Liver (tissue), 9 donors: ENCODE data around the gene WDR20. TPM values are rescaled to one million over a fixed set of nuclear protein-coding genes. Genes with fewer than 3 reads are reported as not detected.

Experiments
- DNase-seq: peaks from one replicate; pipeline ENCODE4 v3.0.0-alpha.2; 2017; ENCODE audit warnings: low spot score
- H3K27ac ChIP-seq, 2 donors: one replicate each; pipeline ENCODE4 v1.7.0; 2013; ENCODE audit warnings: inconsistent platforms in 2 of 2, low read length in 2 of 2, control low read depth in 1 of 2, low read depth in 1 of 2, mild to moderate bottlenecking in 1 of 2
- H3K27me3 ChIP-seq, 4 donors: one replicate each; pipeline versions ENCODE4 v1.6.1 to v1.7.0; 2013; ENCODE audit warnings: low read length in 3 of 4, inconsistent platforms in 1 of 4, mild to moderate bottlenecking in 1 of 4, moderate library complexity in 1 of 4; ENCODE audit not compliant: control insufficient read depth in 4 of 4, insufficient read depth in 4 of 4
- H3K36me3 ChIP-seq, 4 donors: one replicate each; pipeline versions ENCODE4 v1.6.1 to v1.7.0; 2013; ENCODE audit warnings: low read length in 3 of 4, mild to moderate bottlenecking in 3 of 4, low read depth in 1 of 4, moderate library complexity in 1 of 4; ENCODE audit not compliant: control insufficient read depth in 4 of 4, insufficient read depth in 3 of 4
- H3K4me1 ChIP-seq, 4 donors: one replicate each; pipeline versions ENCODE4 v1.6.1 to v1.7.0; 2013; ENCODE audit warnings: low read length in 3 of 4, mild to moderate bottlenecking in 3 of 4, moderate library complexity in 1 of 4; ENCODE audit not compliant: control insufficient read depth in 4 of 4, insufficient read depth in 4 of 4
- H3K4me3 ChIP-seq, 3 donors: one replicate each; pipeline versions ENCODE4 v1.6.1 to v1.7.0; 2013; ENCODE audit warnings: low read length in 3 of 3, control low read depth in 1 of 3, low read depth in 1 of 3, mild to moderate bottlenecking in 1 of 3
- H3K9ac ChIP-seq, 2 donors: one replicate each; pipeline ENCODE4 v1.7.0; 2013; ENCODE audit warnings: low read length in 2 of 2, mild to moderate bottlenecking in 2 of 2, moderate library complexity in 2 of 2, control low read depth in 1 of 2, low read depth in 1 of 2
- H3K9me3 ChIP-seq, 4 donors: one replicate each; pipeline versions ENCODE4 v1.6.1 to v1.7.0; 2013; ENCODE audit warnings: low read length in 3 of 4; ENCODE audit not compliant: control insufficient read depth in 4 of 4
- FOXA1 ChIP-seq: IDR thresholded peaks from 2 replicates; pipeline ENCODE4 v1.6.1; 2016; ENCODE audit warnings: antibody characterized with exemption
- FOXA2 ChIP-seq: IDR thresholded peaks from 2 replicates; pipeline ENCODE4 v1.6.1; 2016; ENCODE audit warnings: antibody characterized with exemption
- GABPA ChIP-seq, 2 donors: IDR thresholded peaks in 1 of 2; conservative IDR thresholded peaks in 1 of 2; 2 replicates each; pipeline ENCODE4 v1.6.1; 2016; ENCODE audit warnings: antibody characterized with exemption in 2 of 2, mild to moderate bottlenecking in 1 of 2, moderate library complexity in 1 of 2
- HNF4A ChIP-seq, 2 donors: conservative IDR thresholded peaks; 2 replicates each; pipeline ENCODE4 v1.6.1; 2016; ENCODE audit warnings: antibody characterized with exemption in 2 of 2, mild to moderate bottlenecking in 2 of 2
- MAX ChIP-seq: IDR thresholded peaks from 2 replicates; pipeline ENCODE4 v1.6.1; 2016; ENCODE audit warnings: antibody characterized with exemption
- NR2F2 ChIP-seq: IDR thresholded peaks from 2 replicates; pipeline ENCODE4 v1.6.1; 2016; ENCODE audit warnings: antibody characterized with exemption
- RAD21 ChIP-seq, 2 donors: IDR thresholded peaks; 2 replicates each; pipeline ENCODE4 v1.6.1; 2016; ENCODE audit warnings: antibody characterized with exemption in 2 of 2, mild to moderate bottlenecking in 2 of 2
- REST ChIP-seq: IDR thresholded peaks from 2 replicates; pipeline ENCODE4 v1.6.1; 2016; ENCODE audit warnings: antibody characterized with exemption, mild to moderate bottlenecking
- RXRA ChIP-seq, 2 donors: IDR thresholded peaks; 2 replicates each; pipeline ENCODE4 v1.6.1; 2017 to 2018; ENCODE audit warnings: antibody characterized with exemption in 2 of 2, mild to moderate bottlenecking in 1 of 2
- SP1 ChIP-seq: IDR thresholded peaks from 2 replicates; pipeline ENCODE4 v1.6.1; 2018; ENCODE audit warnings: antibody characterized with exemption, mild to moderate bottlenecking
- TAF1 ChIP-seq: conservative IDR thresholded peaks from 2 replicates; pipeline ENCODE4 v1.6.1; 2016; ENCODE audit warnings: antibody characterized with exemption, mild to moderate bottlenecking
- YY1 ChIP-seq: IDR thresholded peaks from 2 replicates; pipeline ENCODE4 v1.6.1; 2016; ENCODE audit warnings: antibody characterized with exemption, mild to moderate bottlenecking
- ZBTB33 ChIP-seq: IDR thresholded peaks from 2 replicates; pipeline ENCODE4 v1.6.1; 2016; ENCODE audit warnings: antibody characterized with exemption
- WGBS: extraction: QIAGEN DNeasy Blood & Tissue Kit; methylation state at CpG from one replicate; pipeline ENCODE4 v1.1.7; 2013; 5-methylcytosine and 5-hydroxymethylcytosine counted together
- polyA plus RNA-seq, 2 donors: library from polyadenylated mRNA; stranded (reverse) in 1 of 2; unstranded in 1 of 2; fragments of 200-250 nt in 1 of 2; fragments of >200 nt in 1 of 2; fragmentation: Nextera tagmentation in 1 of 2; extraction: Ambion mirVana in 1 of 2; gene quantifications; one replicate each; pipeline versions ENCODE4 v1.2.1 to v1.2.3, GENCODE V29; 2013 to 2015
- total RNA-seq, 2 donors: library from RNA; depleted of rRNA; stranded (reverse); fragments of >200 nt; gene quantifications; one replicate each; pipeline ENCODE4 v1.2.3, GENCODE V29; 2014
- TF ChIP-seq, protein P1 (sequence below): fragments of 150-350 bp; IDR thresholded peaks from 2 replicates; pipeline ENCODE4 v1.5.1; 2017; ENCODE audit warnings: improper control_type of control experiment, low read depth, low read length; ENCODE audit not compliant: missing input control
- donor health status: healthy.
- donor health status: healthy.
- donor health status: healthy.
- donor health status: healthy.
- donor health status: healthy.

The WDR20 gene
- total and polyA plus RNA-seq, 4 donors, result 6.5 to 18.5 (median 11.0) TPM

DNA sequence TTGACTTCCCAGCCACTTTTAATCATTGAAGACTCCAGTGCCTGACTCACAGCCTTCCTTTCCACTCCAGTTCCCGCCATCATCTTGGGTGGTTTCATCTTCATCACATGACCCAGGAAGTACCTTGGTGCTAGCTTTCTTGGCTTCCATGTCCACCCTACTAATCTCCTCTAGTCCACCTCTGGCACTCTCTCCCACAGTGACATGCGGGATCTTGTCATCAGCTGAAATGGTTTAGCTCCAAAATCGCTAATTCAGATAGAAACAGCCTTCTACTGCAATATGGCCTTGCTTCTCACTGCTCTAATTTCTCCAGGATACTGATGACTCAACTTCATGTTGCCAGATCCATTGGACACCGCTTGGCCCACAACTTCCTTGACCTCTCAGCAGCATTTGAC, 24.5 kb downstream of the WDR20 start:
- TF ChIP-seq MAX, result no peak
- Histone ChIP-seq H3K4me3 (no peak overlapping the region), H3K27ac (no peak overlapping the region), H3K9me3 (no peaks in the 10 kb centered on the region), H3K27me3 (no peaks in the 10 kb centered on the region), H3K9ac (no peak overlapping the region), H3K4me1 (no peaks in the 10 kb centered on the region), H3K36me3 (peaks cover 0 to 1% (median 0%) of the 10 kb centered on the region in 4 donors)
- no peak for DNase-seq
- WGBS, result 96% methylated on average over 4 of the region's 4 CpGs

DNA sequence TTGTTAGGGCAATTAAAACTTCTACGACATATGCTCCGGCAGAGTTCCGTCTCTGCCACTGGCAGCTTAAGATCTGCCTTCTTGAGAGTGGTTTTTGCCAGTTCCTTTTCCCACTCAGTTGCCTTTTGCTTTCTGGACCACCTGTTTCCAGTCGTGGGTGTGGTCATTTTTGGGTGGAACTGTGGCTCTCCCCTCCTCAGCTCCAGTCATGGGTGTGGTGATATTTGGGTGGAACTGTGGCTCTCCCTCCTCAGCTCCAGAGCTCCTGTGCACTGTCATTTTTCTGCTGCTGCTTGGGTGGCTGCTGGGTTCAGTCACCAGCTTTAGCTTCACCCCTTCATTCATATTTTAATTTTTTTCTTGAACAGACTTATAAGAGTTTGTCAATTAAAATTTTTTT, 25.3 kb downstream of the WDR20 start:
- no peak overlapping the region for H3K4me3 ChIP-seq
- no peaks in the 10 kb centered on the region for H3K9me3 ChIP-seq
- 90% methylated on average over 4 of the region's 4 CpGs for WGBS
- no peak overlapping the region for H3K9ac ChIP-seq
- H3K27ac ChIP-seq, result no peak overlapping the region
- no peak for TF ChIP-seq FOXA1
- no peak for TF ChIP-seq RXRA (IDR thresholded peaks at IDR 0.05)
- TF ChIP-seq SP1, result no peak
- TF ChIP-seq REST, result no peak
- TF ChIP-seq TAF1, result no peak
- TF ChIP-seq, protein P1, sequence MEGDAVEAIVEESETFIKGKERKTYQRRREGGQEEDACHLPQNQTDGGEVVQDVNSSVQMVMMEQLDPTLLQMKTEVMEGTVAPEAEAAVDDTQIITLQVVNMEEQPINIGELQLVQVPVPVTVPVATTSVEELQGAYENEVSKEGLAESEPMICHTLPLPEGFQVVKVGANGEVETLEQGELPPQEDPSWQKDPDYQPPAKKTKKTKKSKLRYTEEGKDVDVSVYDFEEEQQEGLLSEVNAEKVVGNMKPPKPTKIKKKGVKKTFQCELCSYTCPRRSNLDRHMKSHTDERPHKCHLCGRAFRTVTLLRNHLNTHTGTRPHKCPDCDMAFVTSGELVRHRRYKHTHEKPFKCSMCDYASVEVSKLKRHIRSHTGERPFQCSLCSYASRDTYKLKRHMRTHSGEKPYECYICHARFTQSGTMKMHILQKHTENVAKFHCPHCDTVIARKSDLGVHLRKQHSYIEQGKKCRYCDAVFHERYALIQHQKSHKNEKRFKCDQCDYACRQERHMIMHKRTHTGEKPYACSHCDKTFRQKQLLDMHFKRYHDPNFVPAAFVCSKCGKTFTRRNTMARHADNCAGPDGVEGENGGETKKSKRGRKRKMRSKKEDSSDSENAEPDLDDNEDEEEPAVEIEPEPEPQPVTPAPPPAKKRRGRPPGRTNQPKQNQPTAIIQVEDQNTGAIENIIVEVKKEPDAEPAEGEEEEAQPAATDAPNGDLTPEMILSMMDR, result no peak
- no peak for TF ChIP-seq FOXA2
- no peak for TF ChIP-seq ZBTB33
- peaks cover 0 to 1% (median 0%) of the 10 kb centered on the region in 4 donors for H3K36me3 ChIP-seq
- no peaks in the 10 kb centered on the region for H3K4me1 ChIP-seq
- DNase-seq, result peak; percentile 42
- H3K27me3 ChIP-seq, result no peaks in the 10 kb centered on the region

DNA sequence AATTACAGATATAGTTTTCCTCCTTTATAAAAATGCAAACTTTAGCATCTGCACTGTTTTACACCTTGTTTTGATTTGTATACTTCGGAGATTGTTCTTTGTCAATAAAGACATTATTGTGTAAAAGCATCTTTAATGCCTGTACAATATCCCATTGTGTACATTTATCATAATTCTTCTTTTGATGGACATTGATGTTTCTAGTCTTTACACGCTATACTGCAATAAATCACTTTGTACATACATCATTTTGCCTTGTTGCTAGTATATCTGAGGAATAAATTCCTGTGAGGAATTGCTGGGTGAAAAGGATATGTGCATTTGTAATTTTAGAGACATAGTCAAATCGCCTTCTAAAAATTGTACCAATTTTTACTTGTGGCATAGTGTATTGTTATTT, 30.4 kb downstream of the WDR20 start:
- Histone ChIP-seq H3K27ac (no peak overlapping the region), H3K4me1 (peaks cover 0 to 5% (median 2%) of the 10 kb centered on the region in 4 donors), H3K27me3 (no peaks in the 10 kb centered on the region), H3K36me3 (no peaks in the 10 kb centered on the region), H3K9ac (no peak overlapping the region), H3K4me3 (no peak overlapping the region), H3K9me3 (no peaks in the 10 kb centered on the region)
- 96% methylated on average over 3 of the region's 3 CpGs for WGBS
- no peak for DNase-seq
- TF ChIP-seq FOXA1, result no peak
- TF ChIP-seq NR2F2, result no peak
- TF ChIP-seq GABPA (IDR thresholded peaks at IDR 0.05 in 1 of 2, conservative IDR thresholded peaks at IDR 0.05 in 1 of 2), result no peak
- TF ChIP-seq, protein P1, result no peak
- TF ChIP-seq HNF4A (conservative IDR thresholded peaks at IDR 0.05), result no peak
- no peak for TF ChIP-seq YY1
- TF ChIP-seq RXRA (IDR thresholded peaks at IDR 0.05), result no peak
- TF ChIP-seq MAX, result no peak
- no peak for TF ChIP-seq RAD21 (IDR thresholded peaks at IDR 0.05)
- no peak for TF ChIP-seq SP1
- TF ChIP-seq FOXA2, result no peak
